ENCODE measurements around the gene SPDYE5.
"Not testable (repeated sequence)": the region's sequence is repeated elsewhere in the genome, so short reads cannot be mapped to it uniquely, and the experiment has no call there.

DNA sequence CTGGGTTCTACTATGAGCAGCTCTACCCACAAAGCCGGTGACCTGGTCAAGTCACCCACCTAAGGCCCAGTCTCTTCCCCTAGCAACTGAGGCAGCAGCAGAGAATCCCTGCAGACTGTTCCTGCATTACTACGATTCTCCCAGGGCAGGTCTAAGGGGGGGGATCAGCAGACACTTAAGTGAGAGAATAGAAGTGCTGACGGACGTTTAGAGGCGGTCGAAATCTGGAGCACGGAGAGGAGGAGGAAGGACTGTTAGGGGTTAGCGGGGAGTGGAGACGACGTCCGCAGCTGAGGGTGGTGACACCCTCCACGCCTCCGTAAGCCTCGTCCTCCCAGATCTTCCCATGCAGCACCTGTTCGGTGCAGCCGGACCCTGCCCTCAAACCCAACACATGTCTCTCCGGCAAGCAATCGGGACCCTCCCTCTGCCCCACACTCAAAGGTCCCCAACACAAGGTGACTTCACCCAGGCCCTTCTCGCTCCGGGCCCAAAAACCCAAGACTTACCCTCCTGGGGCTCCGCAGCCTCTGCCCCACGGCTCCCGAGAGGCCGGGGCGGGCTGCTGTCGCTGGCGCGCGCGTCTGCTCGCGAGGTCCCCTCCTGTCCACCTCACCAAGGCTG, 6.7 kb upstream of the SPDYE5 start:
- TF ChIP-seq CTCF (IDR thresholded peaks at IDR 0.05; ENCODE audit: low read length); EZH2 (IDR thresholded peaks at IDR 0.05; ENCODE audit: borderline replicate concordance, low read length): not testable (repeated sequence)
